Esophagus muscularis mucosa (tissue), 4 donors: ENCODE measurements around the gene PREX1. TPM values are rescaled to one million over a fixed set of nuclear protein-coding genes. Genes with fewer than 3 reads are reported as not detected.

ENCODE experiments used
- DNase-seq: peaks from one replicate; pipeline ENCODE4 v3.0.0-alpha.2; 2017; ENCODE audit errors: extremely low spot score
- H3K27ac ChIP-seq, 4 donors: fragments of 200-600 bp; sonication (generic); replicated peaks in 1 of 4; 1 replicate in 3 of 4; 2 replicates in 1 of 4; pipeline ENCODE4 v1.5.1; 2016 to 2019; ENCODE audit warnings: mild to moderate bottlenecking in 1 of 4
- H3K27me3 ChIP-seq, 4 donors: fragments of 200-600 bp; sonication (generic); one replicate each; pipeline versions ENCODE4 v1.5.1 to v1.6.0; 2016 to 2019
- H3K36me3 ChIP-seq, 4 donors: fragments of 200-600 bp; sonication (generic); one replicate each; pipeline ENCODE4 v1.5.1; 2016 to 2019
- H3K4me1 ChIP-seq, 4 donors: fragments of 200-600 bp; sonication (generic); one replicate each; pipeline ENCODE4 v1.5.1; 2016 to 2019
- H3K4me3 ChIP-seq, 4 donors: fragments of 200-600 bp; sonication (generic); 1 replicate in 2 of 4; 2 replicates in 2 of 4; pipeline ENCODE4 v1.5.1; 2016 to 2019; ENCODE audit warnings: mild to moderate bottlenecking in 4 of 4, moderate library complexity in 1 of 4
- H3K9me3 ChIP-seq, 4 donors: fragments of 200-600 bp; sonication (generic); 1 replicate in 3 of 4; 2 replicates in 1 of 4; pipeline ENCODE4 v1.5.1; 2016 to 2019
- CTCF ChIP-seq, 3 experiments: fragments of 200-600 bp in 2 of 3; fragments of 450-650 bp in 1 of 3; sonication (generic) in 2 of 3; IDR thresholded peaks; one replicate each; pipeline ENCODE4 v1.5.1; 2017 to 2019; ENCODE audit warnings: antibody characterized with exemption in 3 of 3, mild to moderate bottlenecking in 2 of 3, moderate library complexity in 1 of 3
- EP300 ChIP-seq: sonication (generic); formaldehyde crosslinking; IDR thresholded peaks from one replicate; pipeline ENCODE4 v1.6.1; 2017; ENCODE audit warnings: antibody characterized with exemption
- POLR2A ChIP-seq: fragments of 450-650 bp; IDR thresholded peaks from one replicate; pipeline ENCODE4 v1.6.1; 2017; ENCODE audit warnings: antibody characterized with exemption, moderate library complexity, mild to moderate bottlenecking, low read depth
- POLR2AphosphoS5 ChIP-seq, 2 donors: sonication (generic); formaldehyde crosslinking; IDR thresholded peaks; one replicate each; pipeline ENCODE4 v1.6.1; 2017; ENCODE audit warnings: antibody characterized with exemption in 2 of 2
- WGBS: methylation state at CpG from one replicate; pipeline ENCODE4 v1.1.5; 2018; 5-methylcytosine and 5-hydroxymethylcytosine counted together
- intact Hi-C: fragments of 100-400 bp; cut with DNase I; formaldehyde crosslinking; loops from one replicate; pipeline ENCODE4 v1.15.1; 2023
- total RNA-seq, 4 donors: library from RNA; depleted of rRNA; stranded (reverse); fragments of >200 nt; gene quantifications; one replicate each; pipeline versions ENCODE4 v1.1.0 to v1.2.1, GENCODE V29; 2016

PREX1 gene
- total RNA-seq, 4 donors from 2014 or later: 20.8 to 37.1 (median 24.3) TPM

- TF ChIP-seq EP300 (no peak), CTCF (IDR thresholded peaks at IDR 0.05) (no peak), POLR2AphosphoS5 (IDR thresholded peaks at IDR 0.05) (no peak), POLR2A (no peak)
- intact Hi-C loops: no loop called here
- no peak for DNase-seq
- Histone ChIP-seq H3K36me3 (peaks cover 7 to 92% (median 73%) of the 10 kb centered on the region in 4 donors), H3K4me3 (no peak overlapping the region), H3K27me3 (no peaks in the 10 kb centered on the region), H3K4me1 (no peaks in the 10 kb centered on the region), H3K9me3 (no peaks in the 10 kb centered on the region), H3K27ac (no peak overlapping the region)
- 93% methylated on average over 5 of the region's 5 CpGs for WGBS
Observed at GRCh38 chr20:48635361-48635760, 192.4 kb downstream of the PREX1 start.

GRCh38 chr20:48634641-48635040, 193.2 kb downstream of the PREX1 start:
- H3K27ac ChIP-seq: no peak overlapping the region
- WGBS: 87% methylated on average over 4 of the region's 7 CpGs
- intact Hi-C loops: no loop called here
- H3K4me3 ChIP-seq: no peak overlapping the region
- no peak for DNase-seq
- TF ChIP-seq EP300 (no peak), CTCF (IDR thresholded peaks at IDR 0.05) (no peak)
- H3K4me1 ChIP-seq: no peaks in the 10 kb centered on the region
- no peaks in the 10 kb centered on the region for H3K9me3 ChIP-seq
- H3K36me3 ChIP-seq: peaks cover 7 to 92% (median 71%) of the 10 kb centered on the region in 4 donors
- no peaks in the 10 kb centered on the region for H3K27me3 ChIP-seq

DNA sequence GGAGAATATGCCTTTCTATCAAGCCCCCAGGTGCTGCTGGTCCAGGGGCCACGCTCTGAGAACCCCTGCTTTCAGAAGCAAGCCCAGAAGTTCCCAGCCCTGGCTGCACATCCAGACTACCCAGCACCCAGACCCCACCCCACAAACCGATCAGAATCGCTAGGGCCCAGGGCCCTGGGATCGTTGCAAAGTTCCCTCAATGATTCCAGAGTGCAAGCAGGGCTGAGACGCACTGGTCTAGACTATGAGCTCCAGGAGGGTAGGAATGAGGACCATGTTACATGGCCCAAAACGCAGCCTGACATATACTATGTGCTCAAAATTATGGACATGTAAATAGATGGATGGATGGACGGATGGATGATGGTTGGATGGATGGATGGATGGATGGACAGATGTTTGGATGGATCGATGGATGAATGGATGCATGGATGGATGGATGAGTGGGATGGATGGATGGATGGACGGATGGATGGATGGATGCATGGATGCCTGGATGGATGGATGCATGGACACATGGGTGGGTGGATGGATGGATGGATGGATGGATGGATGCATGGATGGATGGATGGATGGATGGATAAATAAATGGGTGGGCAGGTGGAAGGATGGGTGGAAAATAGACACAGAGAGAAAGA, 194.1 kb downstream of the PREX1 start:
- TF ChIP-seq CTCF (IDR thresholded peaks at IDR 0.05): no peak
- intact Hi-C loops: no loop called here
- Histone ChIP-seq H3K36me3 (peaks cover 7 to 91% (median 71%) of the 10 kb centered on the region in 4 donors), H3K4me1 (no peaks in the 10 kb centered on the region), H3K27ac (no peak overlapping the region), H3K9me3 (no peaks in the 10 kb centered on the region), H3K27me3 (no peaks in the 10 kb centered on the region), H3K4me3 (no peak overlapping the region)
- WGBS: 85% methylated on average over 9 of the region's 9 CpGs
- no peak for DNase-seq

- Histone ChIP-seq H3K27ac (no peak overlapping the region), H3K9me3 (no peaks in the 10 kb centered on the region), H3K4me1 (no peaks in the 10 kb centered on the region), H3K27me3 (no peaks in the 10 kb centered on the region), H3K4me3 (no peak overlapping the region), H3K36me3 (peaks cover 7 to 91% (median 72%) of the 10 kb centered on the region in 4 donors)
- intact Hi-C loops: no loop called here
- no peak for DNase-seq
- TF ChIP-seq EP300 (no peak), CTCF (IDR thresholded peaks at IDR 0.05) (no peak), POLR2A (no peak), POLR2AphosphoS5 (IDR thresholded peaks at IDR 0.05) (no peak)
- 87% methylated on average over 12 of the region's 12 CpGs for WGBS
Observed at GRCh38 chr20:48632825-48633619, 194.8 kb downstream of the PREX1 start.
